HG03108 (cell line): ENCODE measurements around the gene KCNQ1.

Experiments
- ATAC-seq: cut with Tn5 transposase; IDR thresholded peaks from one replicate; pipeline ENCODE4 v1.9.1; 2021; ENCODE audit warnings: moderate library complexity; ENCODE audit not compliant: unreplicated experiment

The KCNQ1 gene

GRCh38 chr11:2739531-2740274 is 294.9 kb downstream of the KCNQ1 start:
- no peak for ATAC-seq

- no peak for ATAC-seq
These were observed 295.6 kb downstream of the KCNQ1 start for GRCh38 chr11:2740275-2740940.

GRCh38 chr11:2741006-2741376 is 296.2 kb downstream of the KCNQ1 start:
- no peak for ATAC-seq

GRCh38 chr11:2741377-2742131 is 296.7 kb downstream of the KCNQ1 start:
- no peak for ATAC-seq

- ATAC-seq: no peak
These were observed 297.4 kb downstream of the KCNQ1 start for GRCh38 chr11:2742201-2742600.

GRCh38 chr11:2742611-2743426 is 298.0 kb downstream of the KCNQ1 start:
- ATAC-seq: no peak

- ATAC-seq: no peak
These were observed 298.8 kb downstream of the KCNQ1 start for GRCh38 chr11:2743427-2744110.

- no peak for ATAC-seq
These were observed 299.4 kb downstream of the KCNQ1 start for GRCh38 chr11:2744166-2744565.

- ATAC-seq: no peak
These were observed 300.7 kb downstream of the KCNQ1 start for GRCh38 chr11:2745511-2745910.

- ATAC-seq: no peak
These were observed 301.8 kb downstream of the KCNQ1 start for GRCh38 chr11:2746401-2747247.

GRCh38 chr11:2747248-2748027 is 302.6 kb downstream of the KCNQ1 start:
- ATAC-seq: no peak

- no peak for ATAC-seq
These were observed 303.4 kb downstream of the KCNQ1 start for GRCh38 chr11:2748061-2748813.

- no peak for ATAC-seq
These were observed 304.2 kb downstream of the KCNQ1 start for GRCh38 chr11:2748814-2749554.

GRCh38 chr11:2750101-2750681 is 305.4 kb downstream of the KCNQ1 start:
- no peak for ATAC-seq

- ATAC-seq: no peak
These were observed 306.1 kb downstream of the KCNQ1 start for GRCh38 chr11:2750682-2751522.

GRCh38 chr11:2751523-2752203 is 306.9 kb downstream of the KCNQ1 start:
- ATAC-seq: no peak
